ENCODE results near the gene HOATZ. TPM values are rescaled to one million over a fixed set of nuclear protein-coding genes. Genes with fewer than 3 reads are reported as not detected.

The HOATZ gene
- total RNA-seq, 1 donor from 2014 or later: not detected

GRCh38 chr11:111518668-111519067 is 4.1 kb downstream of the HOATZ start:
- Mint-ChIP-seq H3K27ac (no peak overlapping the region), H3K27me3 (peaks cover 17% of the 10 kb centered on the region), H3K4me3 (ENCODE audit: low read depth) (no peak overlapping the region), H3K36me3 (ENCODE audit: insufficient read depth) (no peaks in the 10 kb centered on the region), H3K9me3 (ENCODE audit: low read depth) (no peaks in the 10 kb centered on the region), H3K4me1 (ENCODE audit: low read depth) (peaks cover 4% of the 10 kb centered on the region)
- no peak for DNase-seq (ENCODE audit: low spot score, unreplicated experiment)
- no peak for TF ChIP-seq CTCF (IDR thresholded peaks at IDR 0.05; ENCODE audit: unreplicated experiment)

GRCh38 chr11:111520560-111520959 is 6.0 kb downstream of the HOATZ start:
- DNase-seq (ENCODE audit: low spot score, unreplicated experiment): no peak
- Mint-ChIP-seq H3K27ac (no peak overlapping the region), H3K9me3 (ENCODE audit: low read depth) (no peaks in the 10 kb centered on the region), H3K36me3 (ENCODE audit: insufficient read depth) (no peaks in the 10 kb centered on the region), H3K27me3 (peaks cover 3% of the 10 kb centered on the region), H3K4me3 (ENCODE audit: low read depth) (no peak overlapping the region), H3K4me1 (ENCODE audit: low read depth) (no peaks in the 10 kb centered on the region)
- TF ChIP-seq CTCF (IDR thresholded peaks at IDR 0.05; ENCODE audit: unreplicated experiment): no peak

- Mint-ChIP-seq H3K4me1 (ENCODE audit: low read depth) (no peaks in the 10 kb centered on the region), H3K4me3 (ENCODE audit: low read depth) (no peak overlapping the region), H3K27me3 (peaks cover 8% of the 10 kb centered on the region), H3K9me3 (ENCODE audit: low read depth) (no peaks in the 10 kb centered on the region), H3K27ac (no peak overlapping the region), H3K36me3 (ENCODE audit: insufficient read depth) (no peaks in the 10 kb centered on the region)
- no peak for TF ChIP-seq CTCF (IDR thresholded peaks at IDR 0.05; ENCODE audit: unreplicated experiment)
- no peak for DNase-seq (ENCODE audit: low spot score, unreplicated experiment)
Observed at GRCh38 chr11:111521135-111521534, 6.6 kb downstream of the HOATZ start.

- no peak for DNase-seq (ENCODE audit: low spot score, unreplicated experiment)
- H3K27ac Mint-ChIP-seq: no peak overlapping the region
- TF ChIP-seq CTCF (IDR thresholded peaks at IDR 0.05; ENCODE audit: unreplicated experiment): no peak
- H3K4me3 Mint-ChIP-seq (ENCODE audit: low read depth): no peak overlapping the region
- H3K9me3 Mint-ChIP-seq (ENCODE audit: low read depth): no peaks in the 10 kb centered on the region
- H3K4me1 Mint-ChIP-seq (ENCODE audit: low read depth): no peaks in the 10 kb centered on the region
- no peaks in the 10 kb centered on the region for H3K36me3 Mint-ChIP-seq (ENCODE audit: insufficient read depth)
- H3K27me3 Mint-ChIP-seq: peaks cover 9% of the 10 kb centered on the region
Observed at GRCh38 chr11:111522426-111522825, 7.8 kb downstream of the HOATZ start.

GRCh38 chr11:111523343-111523742 is 8.8 kb downstream of the HOATZ start:
- no peaks in the 10 kb centered on the region for H3K4me1 Mint-ChIP-seq (ENCODE audit: low read depth)
- no peak for TF ChIP-seq CTCF (IDR thresholded peaks at IDR 0.05; ENCODE audit: unreplicated experiment)
- DNase-seq (ENCODE audit: low spot score, unreplicated experiment): no peak
- H3K4me3 Mint-ChIP-seq (ENCODE audit: low read depth): no peak overlapping the region
- H3K27me3 Mint-ChIP-seq: peaks cover 9% of the 10 kb centered on the region
- H3K9me3 Mint-ChIP-seq (ENCODE audit: low read depth): no peaks in the 10 kb centered on the region
- no peaks in the 10 kb centered on the region for H3K36me3 Mint-ChIP-seq (ENCODE audit: insufficient read depth)
- no peak overlapping the region for H3K27ac Mint-ChIP-seq

All from progenitor cell of endocrine pancreas (in vitro differentiated cells).